ENCODE measurements around the gene RAET1L. TPM values are rescaled to one million over a fixed set of nuclear protein-coding genes. Genes with fewer than 3 reads are reported as not detected.
"Not testable (repeated sequence)": the region's sequence is repeated elsewhere in the genome, so short reads cannot be mapped to it uniquely, and the experiment has no call there.

RAET1L gene
- total RNA-seq, 1 experiment from 2014 or later, result 1.3 TPM

- no peak overlapping the region for H3K4me3 Mint-ChIP-seq (ENCODE audit: low read depth, unreplicated experiment)
- no peak overlapping the region for H3K27ac Mint-ChIP-seq (ENCODE audit: unreplicated experiment)
- DNase-seq, result no peak
- no TSS peak for BruUV-seq (replicated peaks)
- CTCF ChIA-PET, result no interaction called here
- no peaks in the 10 kb centered on the region for H3K4me1 Mint-ChIP-seq (ENCODE audit: low read depth, unreplicated experiment)
- peaks cover 59% of the 10 kb centered on the region for H3K27me3 Mint-ChIP-seq (ENCODE audit: unreplicated experiment)
- no peaks in the 10 kb centered on the region for H3K36me3 Mint-ChIP-seq (ENCODE audit: insufficient read depth, unreplicated experiment)
- TF ChIP-seq, protein P1, sequence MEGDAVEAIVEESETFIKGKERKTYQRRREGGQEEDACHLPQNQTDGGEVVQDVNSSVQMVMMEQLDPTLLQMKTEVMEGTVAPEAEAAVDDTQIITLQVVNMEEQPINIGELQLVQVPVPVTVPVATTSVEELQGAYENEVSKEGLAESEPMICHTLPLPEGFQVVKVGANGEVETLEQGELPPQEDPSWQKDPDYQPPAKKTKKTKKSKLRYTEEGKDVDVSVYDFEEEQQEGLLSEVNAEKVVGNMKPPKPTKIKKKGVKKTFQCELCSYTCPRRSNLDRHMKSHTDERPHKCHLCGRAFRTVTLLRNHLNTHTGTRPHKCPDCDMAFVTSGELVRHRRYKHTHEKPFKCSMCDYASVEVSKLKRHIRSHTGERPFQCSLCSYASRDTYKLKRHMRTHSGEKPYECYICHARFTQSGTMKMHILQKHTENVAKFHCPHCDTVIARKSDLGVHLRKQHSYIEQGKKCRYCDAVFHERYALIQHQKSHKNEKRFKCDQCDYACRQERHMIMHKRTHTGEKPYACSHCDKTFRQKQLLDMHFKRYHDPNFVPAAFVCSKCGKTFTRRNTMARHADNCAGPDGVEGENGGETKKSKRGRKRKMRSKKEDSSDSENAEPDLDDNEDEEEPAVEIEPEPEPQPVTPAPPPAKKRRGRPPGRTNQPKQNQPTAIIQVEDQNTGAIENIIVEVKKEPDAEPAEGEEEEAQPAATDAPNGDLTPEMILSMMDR (IDR thresholded peaks at IDR 0.05; ENCODE audit: unreplicated experiment), result no peak
- intact Hi-C loops (cut with micrococcal nuclease; ENCODE audit: unreplicated experiment), result no loop called here
- H3K9me3 Mint-ChIP-seq (ENCODE audit: low read depth, unreplicated experiment), result no peaks in the 10 kb centered on the region
Observed at GRCh38 chr6:149975400-149975799, 49.9 kb downstream of the RAET1L start.

DNA sequence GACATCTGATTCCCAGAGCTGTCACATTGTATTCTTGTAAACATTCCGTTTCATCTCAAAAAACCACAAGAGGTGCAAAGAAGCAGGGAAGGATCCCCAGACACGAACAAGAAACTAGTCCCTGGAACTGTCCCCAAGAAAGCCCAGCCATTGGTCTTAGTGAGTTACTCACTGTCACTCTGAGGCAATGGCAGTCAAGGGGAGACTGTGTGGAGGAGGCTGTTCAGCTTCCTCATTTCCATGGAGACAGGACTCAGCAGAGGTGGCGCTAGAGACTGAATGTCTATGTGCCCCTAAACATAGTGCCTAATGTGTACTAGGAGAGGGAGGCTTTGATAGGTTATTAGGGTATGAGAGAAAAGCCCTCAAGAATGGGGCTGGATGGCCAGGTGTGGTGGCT, 50.5 kb downstream of the RAET1L start:
- H3K27ac Mint-ChIP-seq (ENCODE audit: unreplicated experiment), result no peak overlapping the region
- CTCF ChIA-PET, result no interaction called here
- peaks cover 62% of the 10 kb centered on the region for H3K27me3 Mint-ChIP-seq (ENCODE audit: unreplicated experiment)
- BruUV-seq (replicated peaks), result no TSS peak
- H3K4me1 Mint-ChIP-seq (ENCODE audit: low read depth, unreplicated experiment), result no peaks in the 10 kb centered on the region
- DNase-seq, result no peak
- no peaks in the 10 kb centered on the region for H3K36me3 Mint-ChIP-seq (ENCODE audit: insufficient read depth, unreplicated experiment)
- intact Hi-C loops (cut with micrococcal nuclease; ENCODE audit: unreplicated experiment), result no loop called here
- no peak overlapping the region for H3K4me3 Mint-ChIP-seq (ENCODE audit: low read depth, unreplicated experiment)
- H3K9me3 Mint-ChIP-seq (ENCODE audit: low read depth, unreplicated experiment), result no peaks in the 10 kb centered on the region
- TF ChIP-seq, protein P1 (IDR thresholded peaks at IDR 0.05; ENCODE audit: unreplicated experiment), result no peak

DNA sequence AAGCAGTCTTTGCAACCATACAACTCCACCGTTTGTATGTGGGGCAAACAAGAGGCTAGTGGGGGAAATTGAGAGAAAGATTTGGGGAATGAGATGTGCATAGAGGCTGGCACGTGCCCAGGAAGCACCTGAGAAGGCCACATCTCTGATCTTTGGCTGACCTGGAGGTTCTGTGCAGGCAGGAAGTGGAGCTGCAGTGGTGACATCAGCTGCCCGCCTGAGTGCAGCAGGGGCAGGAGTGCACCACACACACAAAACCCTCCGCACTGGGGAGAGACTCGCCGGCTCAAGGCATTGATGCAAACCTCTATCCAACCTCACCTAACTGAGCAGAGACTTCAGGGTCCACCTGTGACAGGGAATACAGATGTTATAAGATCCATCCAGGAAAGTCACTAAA, 50.9 kb downstream of the RAET1L start:
- H3K4me3 Mint-ChIP-seq (ENCODE audit: low read depth, unreplicated experiment); H3K27ac Mint-ChIP-seq (ENCODE audit: unreplicated experiment); H3K4me1 Mint-ChIP-seq (ENCODE audit: low read depth, unreplicated experiment); DNase-seq; H3K9me3 Mint-ChIP-seq (ENCODE audit: low read depth, unreplicated experiment); H3K36me3 Mint-ChIP-seq (ENCODE audit: insufficient read depth, unreplicated experiment); BruUV-seq (replicated peaks); CTCF ChIA-PET; intact Hi-C loops (cut with micrococcal nuclease; ENCODE audit: unreplicated experiment): not testable (repeated sequence)
- H3K27me3 Mint-ChIP-seq (ENCODE audit: unreplicated experiment), result peaks cover 63% of the 10 kb centered on the region

DNA sequence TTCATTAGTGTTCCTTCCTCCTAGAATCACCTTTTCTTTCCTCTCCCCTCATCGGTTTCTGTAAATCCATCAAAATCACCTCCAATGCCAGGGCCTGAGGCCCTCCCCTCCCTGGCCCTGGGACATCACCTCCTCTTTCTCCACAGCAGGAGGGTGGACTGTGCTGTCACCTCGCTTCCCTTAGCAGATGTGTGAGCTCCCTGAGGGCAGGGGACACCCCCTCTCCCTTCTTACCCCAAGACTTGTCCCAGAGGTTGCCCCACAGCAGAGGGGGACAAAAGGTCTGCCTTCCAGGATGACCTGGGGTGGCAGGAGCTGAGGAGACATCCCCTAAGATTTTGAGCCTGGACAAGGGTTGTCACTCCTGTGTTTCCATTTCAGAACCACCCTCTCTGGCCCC, 55.7 kb downstream of the RAET1L start:
- Mint-ChIP-seq H3K9me3 (ENCODE audit: low read depth, unreplicated experiment) (no peaks in the 10 kb centered on the region), H3K4me1 (ENCODE audit: low read depth, unreplicated experiment) (no peaks in the 10 kb centered on the region), H3K27me3 (ENCODE audit: unreplicated experiment) (peaks cover 24% of the 10 kb centered on the region), H3K36me3 (ENCODE audit: insufficient read depth, unreplicated experiment) (peaks cover 7% of the 10 kb centered on the region), H3K4me3 (ENCODE audit: low read depth, unreplicated experiment) (no peak overlapping the region), H3K27ac (ENCODE audit: unreplicated experiment) (no peak overlapping the region)
- BruUV-seq (replicated peaks), result no TSS peak
- TF ChIP-seq, protein P1 (IDR thresholded peaks at IDR 0.05; ENCODE audit: unreplicated experiment), result no peak
- DNase-seq, result no peak
- intact Hi-C loops (cut with micrococcal nuclease; ENCODE audit: unreplicated experiment), result no loop called here
- CTCF ChIA-PET, result interaction anchor here (0.6 kb wide), 1 partner anchor 609 kb away, joined by 3 read pairs; no protein-coding TSS in a partner anchor

DNA sequence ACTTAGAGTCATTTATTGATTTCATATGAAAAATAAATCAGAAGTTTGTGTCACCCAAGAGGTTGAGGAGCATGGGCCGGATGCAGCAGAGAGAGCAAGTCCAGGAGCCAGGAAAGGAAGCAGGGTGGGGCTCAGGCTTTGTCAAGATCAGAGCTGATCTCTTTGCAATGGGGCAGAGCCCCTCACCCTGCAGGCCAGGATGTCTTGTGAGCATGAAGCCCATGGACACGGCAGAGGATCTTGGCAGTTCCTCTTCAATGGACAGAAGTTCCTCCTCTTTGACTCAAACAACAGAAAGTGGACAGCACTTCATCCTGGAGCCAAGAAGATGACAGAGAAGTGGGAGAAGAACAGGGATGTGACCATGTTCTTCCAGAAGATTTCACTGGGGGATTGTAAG, 56.4 kb downstream of the RAET1L start:
- DNase-seq; H3K4me1 Mint-ChIP-seq (ENCODE audit: low read depth, unreplicated experiment); intact Hi-C loops (cut with micrococcal nuclease; ENCODE audit: unreplicated experiment); H3K4me3 Mint-ChIP-seq (ENCODE audit: low read depth, unreplicated experiment); H3K9me3 Mint-ChIP-seq (ENCODE audit: low read depth, unreplicated experiment); BruUV-seq (replicated peaks); H3K27ac Mint-ChIP-seq (ENCODE audit: unreplicated experiment): not testable (repeated sequence)
- CTCF ChIA-PET, result interaction anchor here (0.6 kb wide), 1 partner anchor 609 kb away, joined by 3 read pairs; no protein-coding TSS in a partner anchor
- Mint-ChIP-seq H3K27me3 (ENCODE audit: unreplicated experiment) (peaks cover 16% of the 10 kb centered on the region), H3K36me3 (ENCODE audit: insufficient read depth, unreplicated experiment) (peaks cover 12% of the 10 kb centered on the region)

Other genes starting within 250 kb of the RAET1L start
- 27.4 and 31.1 TPM in 2 replicates for gene LRP11, start 161.2 kb downstream of the RAET1L start, total RNA-seq (2022)
- 0.22 TPM in 1 of 2 replicates, not detected in the other for gene RAET1E, start 127.4 kb downstream of the RAET1L start, total RNA-seq (2022)
- gene RAET1G, start 102.4 kb downstream of the RAET1L start, total RNA-seq (2022), result 0.54 TPM in 1 of 2 replicates, not detected in the other
- gene ULBP2, start 83.5 kb downstream of the RAET1L start, total RNA-seq (2022), result 7.1 and 7.6 TPM in 2 replicates
- 2.2 and 2.5 TPM in 2 replicates for gene ULBP1, start 61.6 kb downstream of the RAET1L start, total RNA-seq (2022)
- 8.4 and 9.8 TPM in 2 replicates for gene ULBP3, start 43.6 kb upstream of the RAET1L start, total RNA-seq (2022)
- gene PPP1R14C, start 117.5 kb upstream of the RAET1L start, total RNA-seq (2022), result 2.7 and 3.6 TPM in 2 replicates

Data from Calu3 (cell line).